Measurements from ENCODE around the gene ATG7.
A peak's percentile ranks its signal among the peaks of the same experiment; 100 is the strongest.

The ATG7 gene, protein sequence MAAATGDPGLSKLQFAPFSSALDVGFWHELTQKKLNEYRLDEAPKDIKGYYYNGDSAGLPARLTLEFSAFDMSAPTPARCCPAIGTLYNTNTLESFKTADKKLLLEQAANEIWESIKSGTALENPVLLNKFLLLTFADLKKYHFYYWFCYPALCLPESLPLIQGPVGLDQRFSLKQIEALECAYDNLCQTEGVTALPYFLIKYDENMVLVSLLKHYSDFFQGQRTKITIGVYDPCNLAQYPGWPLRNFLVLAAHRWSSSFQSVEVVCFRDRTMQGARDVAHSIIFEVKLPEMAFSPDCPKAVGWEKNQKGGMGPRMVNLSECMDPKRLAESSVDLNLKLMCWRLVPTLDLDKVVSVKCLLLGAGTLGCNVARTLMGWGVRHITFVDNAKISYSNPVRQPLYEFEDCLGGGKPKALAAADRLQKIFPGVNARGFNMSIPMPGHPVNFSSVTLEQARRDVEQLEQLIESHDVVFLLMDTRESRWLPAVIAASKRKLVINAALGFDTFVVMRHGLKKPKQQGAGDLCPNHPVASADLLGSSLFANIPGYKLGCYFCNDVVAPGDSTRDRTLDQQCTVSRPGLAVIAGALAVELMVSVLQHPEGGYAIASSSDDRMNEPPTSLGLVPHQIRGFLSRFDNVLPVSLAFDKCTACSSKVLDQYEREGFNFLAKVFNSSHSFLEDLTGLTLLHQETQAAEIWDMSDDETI

GRCh38 chr3:11271986-11272904 lies at the start of gene ATG7:
TSS of gene ATG7 (plus strand) at chr3:11272397. CDS start at chr3:11298696, 26,299 bp downstream.
- peak within 1 kb of the TSS; percentile 98 for H3K4me3 ChIP-seq (ENCODE audit: low read depth, low read length)
- TF ChIP-seq MYC (IDR thresholded peaks at IDR 0.05; ENCODE audit: low read depth, low read length) (no peak), POLR2A (IDR thresholded peaks at IDR 0.05; ENCODE audit: extremely low read depth, insufficient read length) (peak; percentile 65), CTCF (IDR thresholded peaks at IDR 0.05; ENCODE audit: low read depth, low read length) (no peak), MAX (IDR thresholded peaks at IDR 0.05; ENCODE audit: low read depth, low read length) (peak; percentile 54)
- peak; percentile 98 for DNase-seq (ENCODE audit: low read depth)

GRCh38 chr3:11224010-11224409 lies 48.2 kb upstream of the ATG7 start:
- no peak for TF ChIP-seq CTCF (IDR thresholded peaks at IDR 0.05; ENCODE audit: low read depth, low read length)
- no peak for TF ChIP-seq MYC (IDR thresholded peaks at IDR 0.05; ENCODE audit: low read depth, low read length)
- TF ChIP-seq MAX (IDR thresholded peaks at IDR 0.05; ENCODE audit: low read depth, low read length), result no peak
- no peak for TF ChIP-seq POLR2A (IDR thresholded peaks at IDR 0.05; ENCODE audit: extremely low read depth, insufficient read length)
- no peak overlapping the region for H3K4me3 ChIP-seq (ENCODE audit: low read depth, low read length)
- no peak for DNase-seq (ENCODE audit: low read depth)

GRCh38 chr3:11224870-11225229 lies 47.3 kb upstream of the ATG7 start:
- peak overlapping the region; percentile 93 for H3K4me3 ChIP-seq (ENCODE audit: low read depth, low read length)
- no peak for DNase-seq (ENCODE audit: low read depth)
- TF ChIP-seq POLR2A (IDR thresholded peaks at IDR 0.05; ENCODE audit: extremely low read depth, insufficient read length) (no peak), CTCF (IDR thresholded peaks at IDR 0.05; ENCODE audit: low read depth, low read length) (no peak), MAX (IDR thresholded peaks at IDR 0.05; ENCODE audit: low read depth, low read length) (no peak), MYC (IDR thresholded peaks at IDR 0.05; ENCODE audit: low read depth, low read length) (no peak)

GRCh38 chr3:11226042-11226370 lies 46.2 kb upstream of the ATG7 start:
- H3K4me3 ChIP-seq (ENCODE audit: low read depth, low read length), result peak overlapping the region; percentile 93

More at GRCh38 chr3:11226042-11226370, 46.2 kb upstream of the ATG7 start:
- TF ChIP-seq CTCF (IDR thresholded peaks at IDR 0.05; ENCODE audit: low read depth, low read length) (no peak), MYC (IDR thresholded peaks at IDR 0.05; ENCODE audit: low read depth, low read length) (no peak), POLR2A (IDR thresholded peaks at IDR 0.05; ENCODE audit: extremely low read depth, insufficient read length) (no peak), MAX (IDR thresholded peaks at IDR 0.05; ENCODE audit: low read depth, low read length) (no peak)
- no peak for DNase-seq (ENCODE audit: low read depth)

Data from NB4 (cell line).